ELF-1 (cell line): ENCODE measurements around the gene BAIAP2L2.

Experiments
- DNase-seq: peaks from one replicate; pipeline ENCODE4 v3.0.0-alpha.2; 2016; ENCODE audit warnings: low read depth, low spot score

Gene BAIAP2L2

DNA sequence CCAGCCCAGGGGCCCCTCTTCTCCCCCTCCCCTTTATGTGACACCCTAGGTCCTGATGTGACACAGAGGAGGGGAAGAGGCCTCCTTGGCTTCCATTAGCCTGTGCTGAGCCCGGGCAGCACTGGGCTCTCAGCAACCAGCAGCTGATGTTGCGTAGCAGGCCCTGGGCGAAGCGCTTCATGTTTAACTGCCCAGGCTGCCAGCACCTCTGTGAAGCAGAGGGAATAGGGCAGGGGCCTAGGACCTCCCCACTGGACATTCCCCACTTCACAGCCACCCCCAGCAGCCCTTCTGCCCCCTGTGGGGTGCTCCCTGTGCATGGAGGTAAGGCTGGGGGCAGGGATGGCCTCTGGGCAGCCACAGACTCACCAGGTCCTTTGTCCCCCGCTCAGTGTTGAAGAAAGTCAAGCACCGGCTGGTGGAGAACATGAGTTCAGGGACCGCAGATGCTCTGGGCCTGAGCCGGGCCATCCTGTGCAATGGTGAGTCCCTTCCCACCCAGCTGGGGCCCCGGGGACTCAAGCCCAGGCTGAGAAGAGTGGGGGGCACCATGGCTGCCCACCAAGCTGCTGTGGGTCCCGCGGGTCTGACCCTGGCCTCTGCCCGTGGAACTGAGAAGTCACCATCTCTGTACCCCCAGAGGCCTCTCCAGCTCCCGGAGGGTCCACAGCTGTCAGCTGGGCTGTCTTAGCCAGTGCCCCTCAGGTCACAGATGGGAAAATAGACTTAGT, 41.7 kb downstream of the BAIAP2L2 start:
- no peak for DNase-seq

DNA sequence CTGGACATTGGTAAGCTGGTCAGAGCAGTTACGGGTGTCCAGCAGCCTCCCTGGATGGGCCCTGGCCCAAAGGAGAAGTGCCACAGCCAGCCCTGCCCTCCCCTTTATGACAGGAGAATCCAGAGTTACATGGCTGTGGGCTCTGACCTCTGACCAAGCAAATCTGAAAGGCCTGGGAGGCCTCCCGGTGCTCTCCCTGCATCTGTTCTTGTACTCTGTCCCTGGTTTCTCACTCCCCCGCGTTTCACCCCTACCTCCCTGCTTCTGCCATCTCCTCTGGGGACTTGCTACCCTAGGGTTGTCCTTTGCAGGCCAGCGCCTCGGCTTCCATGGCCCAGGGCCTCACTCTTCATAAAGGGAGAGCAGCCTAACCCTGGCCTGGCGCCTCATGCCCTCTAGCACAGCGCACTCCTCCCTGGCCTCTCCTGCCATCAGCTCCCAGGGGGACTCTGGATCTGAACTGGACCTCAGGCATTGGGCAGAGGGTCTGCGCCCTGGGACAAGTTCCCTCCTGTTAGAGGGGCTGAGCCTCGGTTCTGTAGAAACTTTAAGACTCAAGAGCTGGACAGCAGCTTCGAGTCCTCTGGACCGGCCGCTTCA, 42.6 kb downstream of the BAIAP2L2 start:
- DNase-seq, result no peak

DNA sequence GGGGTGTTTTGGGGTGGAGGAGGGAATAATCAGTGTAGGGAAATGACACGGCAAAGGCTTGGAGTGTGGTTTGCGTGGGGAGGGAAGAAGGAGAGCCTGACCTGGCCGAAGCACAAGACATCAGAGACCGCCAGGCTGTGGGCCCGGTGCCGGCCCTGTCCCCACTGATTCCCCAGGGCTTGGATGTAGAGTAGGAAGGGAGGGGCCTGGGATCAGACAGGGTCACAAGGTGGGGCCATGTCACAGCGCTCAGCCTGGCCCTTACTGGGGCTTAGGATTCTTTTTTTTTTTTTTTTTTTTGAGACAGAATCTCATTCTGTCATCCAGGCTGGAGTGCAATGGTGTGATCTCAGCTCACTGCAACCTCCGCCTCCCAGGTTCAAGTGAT, 43.5 kb downstream of the BAIAP2L2 start:
- DNase-seq, result no peak

DNA sequence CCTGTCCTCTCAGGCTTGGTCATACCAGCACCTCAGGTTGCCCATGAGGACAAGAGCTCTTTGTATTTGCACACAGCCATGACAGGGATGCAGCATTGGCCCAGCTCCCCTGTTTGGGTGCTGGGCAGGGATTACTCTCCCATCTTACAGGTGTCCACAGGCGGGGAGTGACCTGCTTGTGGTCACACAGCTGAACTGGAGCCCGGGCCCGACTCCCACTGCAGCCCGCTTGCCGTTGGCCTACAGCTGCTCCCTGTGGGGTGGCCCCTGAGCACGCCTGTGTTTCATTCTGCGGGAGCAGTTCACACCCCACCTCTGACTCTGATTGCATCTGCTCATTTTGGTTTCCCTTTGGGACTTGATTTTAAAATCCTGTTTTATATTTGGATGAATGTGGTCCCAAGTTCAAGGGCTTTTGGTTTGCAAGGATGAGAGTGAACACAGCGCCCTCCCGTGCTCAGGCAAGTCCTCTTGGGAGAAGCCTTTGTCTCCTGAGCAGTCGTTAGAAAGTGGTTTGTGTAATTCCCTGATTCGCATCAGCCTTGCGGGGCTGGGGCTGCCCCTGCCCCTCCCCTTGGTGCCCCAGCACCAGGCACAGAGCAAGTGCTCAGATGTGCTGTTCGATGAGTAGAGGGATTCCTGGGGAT, 44.0 kb downstream of the BAIAP2L2 start:
- DNase-seq, result no peak

DNA sequence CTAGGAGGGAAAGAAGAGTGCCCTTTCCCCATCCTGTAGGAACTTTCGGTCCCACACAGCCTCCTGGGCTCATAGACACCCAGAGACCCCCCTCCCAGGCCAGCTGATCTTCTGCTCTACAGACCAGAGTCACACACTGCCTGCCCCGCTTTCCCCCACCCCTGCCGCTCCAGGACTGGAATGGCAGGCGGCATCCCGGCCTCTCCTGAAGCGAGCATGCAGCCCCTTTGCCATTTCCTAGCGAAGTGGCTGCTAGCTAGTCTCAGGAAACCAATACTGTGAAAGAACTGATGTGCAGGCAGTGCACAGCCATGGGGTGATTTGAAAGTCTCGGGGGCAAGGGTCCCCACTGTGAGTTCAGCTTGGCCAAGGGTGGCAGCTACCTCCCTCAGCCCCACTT, 44.9 kb downstream of the BAIAP2L2 start:
- no peak for DNase-seq

DNA sequence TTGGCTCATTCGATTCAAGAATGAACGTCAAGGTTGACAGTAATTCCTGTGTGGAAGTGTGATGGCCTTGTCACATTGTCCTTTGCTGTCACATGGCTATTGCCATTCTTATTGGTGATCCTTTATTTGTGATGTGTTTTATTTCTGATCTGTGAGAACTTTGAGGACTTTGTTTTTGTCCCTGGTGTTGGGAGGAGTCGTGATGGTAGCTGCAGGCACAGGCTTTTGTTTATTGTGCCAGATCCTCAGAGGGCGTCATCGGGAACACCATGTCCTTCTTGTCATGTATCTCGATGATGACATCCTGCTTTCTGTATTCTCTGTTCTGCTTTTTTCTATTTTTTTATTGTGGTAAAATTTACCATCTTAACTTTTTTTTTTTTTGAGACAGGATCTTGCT, 47.7 kb downstream of the BAIAP2L2 start:
- no peak for DNase-seq

DNA sequence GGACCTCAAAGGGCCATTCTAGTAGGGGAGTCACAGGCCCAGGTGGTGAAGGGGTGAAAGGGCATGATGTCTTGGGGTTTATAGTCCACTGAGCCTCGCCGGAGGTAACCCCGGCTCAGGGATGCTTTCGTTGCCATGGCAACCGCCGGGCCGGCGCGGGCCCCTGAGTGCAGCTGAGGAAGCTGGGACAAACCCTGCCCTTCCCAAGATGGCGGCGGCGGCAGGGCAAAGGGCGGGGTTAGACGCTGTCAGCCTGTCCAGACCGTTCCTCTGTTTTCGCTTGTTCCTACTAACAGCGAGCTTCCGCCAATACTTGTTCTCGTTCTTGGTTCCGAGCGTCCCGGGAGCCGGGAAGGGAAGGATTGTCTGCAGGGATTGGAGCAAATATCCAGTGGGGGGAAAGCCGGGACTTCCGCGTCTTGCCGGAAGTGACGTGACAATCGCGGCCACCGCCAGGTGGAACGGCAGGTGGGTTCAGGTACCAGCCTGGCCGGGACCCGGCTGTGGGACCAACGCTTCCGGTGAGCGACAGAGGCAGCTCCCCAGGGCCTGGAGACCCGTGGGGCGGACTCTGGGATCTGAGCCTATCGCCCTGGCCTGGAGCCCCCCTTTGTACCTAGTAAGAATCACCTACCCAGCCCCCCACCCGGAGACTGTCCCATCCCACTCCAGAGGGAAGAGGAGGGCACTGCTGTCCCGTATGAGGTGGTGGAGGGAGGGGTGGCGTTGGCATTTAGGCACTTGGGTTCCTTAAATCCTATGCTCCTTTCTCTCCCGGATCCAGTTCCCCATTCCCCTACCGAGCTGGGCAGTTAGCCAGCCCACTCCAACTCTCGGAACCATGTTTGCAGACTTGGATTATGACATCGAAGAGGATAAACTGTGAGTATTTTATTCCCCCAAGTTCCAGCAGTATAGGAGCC, 53.3 kb downstream of the BAIAP2L2 start, which contains the start of gene PICK1:
PICK1 (plus strand) TSS at position 436 of the 923 bp plus-strand sequence; CDS start at position 842, 406 bp downstream.
- peak; percentile 95 for DNase-seq

DNA sequence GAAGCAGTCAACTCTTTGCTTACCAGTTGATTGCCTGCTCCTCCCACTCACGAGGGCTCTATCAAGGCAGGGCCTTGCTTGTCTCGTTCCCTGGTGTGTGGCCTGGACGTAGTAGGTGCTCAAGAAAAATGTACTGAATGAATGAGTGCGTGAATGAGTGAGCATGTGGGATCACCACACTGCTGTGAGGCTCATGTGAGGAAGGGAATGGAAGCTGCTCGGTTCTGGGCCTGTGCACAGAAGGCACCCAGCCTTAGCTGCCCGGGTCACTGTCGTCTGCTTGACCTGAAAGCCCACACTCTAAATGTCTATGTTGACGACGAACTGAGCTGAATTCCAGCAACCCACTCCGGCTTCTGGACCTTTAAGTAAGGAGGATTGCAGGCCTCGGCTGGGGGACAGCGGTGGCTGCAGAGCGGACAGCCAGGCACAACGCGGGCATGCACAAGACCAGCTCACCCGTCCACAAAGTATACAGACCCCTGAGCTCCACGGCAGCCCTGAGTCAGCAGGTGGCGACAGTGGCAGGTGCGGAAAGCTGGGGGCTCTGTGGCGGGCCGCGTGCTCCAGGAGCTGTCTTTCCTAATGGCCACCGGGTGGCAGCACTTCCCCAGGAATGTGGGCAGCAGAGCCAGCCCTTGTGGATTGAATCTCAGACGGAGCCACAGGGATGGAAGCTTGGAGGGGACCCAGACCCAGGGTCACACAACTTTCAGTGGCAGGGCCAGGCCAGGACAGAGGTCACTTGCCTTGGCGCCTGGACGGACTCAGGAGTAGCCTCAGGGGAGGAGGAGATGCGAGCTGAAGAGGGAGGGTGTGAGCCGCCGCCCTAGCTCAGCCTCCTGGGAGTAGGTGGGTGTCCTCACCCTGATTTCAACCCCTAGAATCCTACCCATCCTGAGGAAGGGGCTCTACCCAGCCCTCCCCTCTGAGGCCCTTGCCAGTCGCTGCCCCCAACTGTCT, 58.3 kb downstream of the BAIAP2L2 start:
- DNase-seq, result peak; percentile 94

DNA sequence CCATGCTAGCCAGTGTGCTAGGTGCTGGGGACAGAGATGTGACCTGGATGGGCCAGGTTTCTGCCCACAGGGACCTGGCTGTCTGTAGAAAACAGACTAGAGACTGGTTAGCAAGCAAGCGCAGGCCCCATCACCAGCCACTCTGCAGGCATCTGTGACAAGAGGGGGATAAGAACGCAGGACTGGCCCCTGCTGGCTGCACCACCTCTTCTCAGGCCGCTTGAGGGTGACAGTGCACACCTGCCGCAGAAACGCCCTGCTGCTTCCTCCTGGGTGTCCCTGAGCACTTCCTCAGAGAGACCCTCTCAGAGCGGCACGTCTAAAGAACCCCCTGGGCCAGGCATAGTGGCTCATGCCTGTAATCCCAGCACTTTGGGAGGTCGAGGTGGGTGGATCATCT, 59.2 kb downstream of the BAIAP2L2 start:
- DNase-seq, result no peak

DNA sequence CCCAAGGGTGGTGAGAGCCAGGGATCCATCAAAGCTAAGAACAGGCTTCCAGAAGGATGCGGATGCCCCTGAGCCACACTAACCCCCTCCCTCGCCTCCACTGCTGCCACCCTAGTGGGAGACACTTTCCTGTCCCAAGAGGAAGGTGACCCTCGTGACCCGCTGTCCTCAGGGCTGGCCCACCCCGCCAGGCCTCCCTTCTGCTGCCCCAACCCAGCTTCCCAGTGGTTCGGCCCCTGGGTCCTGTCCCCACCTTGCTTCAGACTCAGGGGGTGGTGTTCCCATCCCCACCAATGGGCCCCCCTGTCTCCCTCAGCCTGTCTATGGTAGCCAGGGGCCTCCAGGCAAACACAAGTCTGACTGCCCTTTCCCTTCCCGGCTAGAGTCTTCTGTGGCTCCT, 59.8 kb downstream of the BAIAP2L2 start:
- DNase-seq, result no peak

DNA sequence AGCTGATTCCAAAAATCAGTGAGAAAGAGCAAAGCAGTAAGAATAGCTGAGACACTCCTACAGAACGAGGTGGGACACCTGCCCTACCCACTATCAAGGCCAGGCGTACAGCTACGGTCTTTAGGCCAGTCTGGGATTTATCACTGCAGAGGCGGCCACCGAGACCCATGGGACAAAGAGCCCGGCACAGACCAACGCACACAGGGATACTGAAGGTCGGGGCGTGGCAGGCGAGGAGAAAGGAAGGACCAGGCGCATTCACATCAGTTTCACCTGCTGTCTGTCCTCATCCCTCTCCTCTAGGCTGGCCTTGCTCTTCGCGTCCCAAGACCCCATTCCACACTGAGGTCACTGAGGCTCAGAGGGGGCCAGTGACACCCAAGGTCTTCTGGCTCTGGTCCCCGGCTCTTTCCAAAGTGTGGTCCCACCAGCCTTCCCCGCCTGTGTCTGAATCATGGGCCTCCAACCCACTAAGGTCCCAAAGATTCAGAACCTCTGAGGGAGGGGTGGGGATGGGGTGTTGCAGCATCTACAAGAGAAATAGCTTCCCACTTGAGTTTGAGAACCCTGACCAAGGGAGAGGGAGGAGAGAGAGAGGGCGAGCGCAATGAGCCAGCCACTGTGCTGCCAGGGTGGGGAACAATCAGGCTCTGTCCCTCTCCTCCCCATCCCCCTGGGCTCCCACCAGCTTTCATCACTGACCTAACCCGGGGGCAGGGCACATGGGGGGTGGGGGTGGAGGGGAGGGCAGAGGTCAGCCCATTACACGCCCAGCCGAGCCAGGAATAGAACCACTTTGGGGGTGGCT, 60.5 kb downstream of the BAIAP2L2 start:
- no peak for DNase-seq

DNA sequence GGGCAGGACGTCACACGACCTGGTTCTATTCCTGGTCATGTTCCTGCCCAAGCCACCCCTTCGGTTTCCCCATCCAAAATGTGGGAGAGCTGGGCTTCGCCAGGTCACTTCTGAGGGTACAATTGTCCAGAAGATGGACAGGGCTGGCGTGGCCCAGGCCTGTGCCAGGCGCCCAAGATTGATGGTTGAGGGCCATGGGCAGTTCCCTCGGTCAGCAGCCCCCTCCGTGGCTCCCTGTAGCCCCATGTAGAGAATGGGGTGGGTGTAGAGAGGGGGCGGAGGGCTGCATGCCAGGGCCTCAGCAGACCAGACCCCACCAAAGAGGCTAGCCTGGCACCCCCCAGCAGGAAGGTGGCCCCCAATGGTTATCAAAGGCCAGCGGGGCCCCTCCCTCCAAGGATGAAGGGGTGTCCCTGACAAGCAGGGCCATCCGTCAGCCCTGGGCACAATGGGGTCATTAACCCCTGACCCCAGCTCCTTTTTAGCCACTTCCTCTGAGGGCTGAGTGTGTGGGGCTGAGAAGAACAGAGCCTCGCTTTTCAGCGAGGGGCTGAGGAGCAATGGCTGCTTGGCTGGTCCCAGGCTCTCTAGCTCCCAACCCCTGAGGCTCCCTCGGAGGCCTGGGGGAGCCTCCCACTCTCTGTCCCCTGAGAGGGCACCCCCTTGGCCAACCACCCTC, 64.3 kb downstream of the BAIAP2L2 start:
- no peak for DNase-seq

DNA sequence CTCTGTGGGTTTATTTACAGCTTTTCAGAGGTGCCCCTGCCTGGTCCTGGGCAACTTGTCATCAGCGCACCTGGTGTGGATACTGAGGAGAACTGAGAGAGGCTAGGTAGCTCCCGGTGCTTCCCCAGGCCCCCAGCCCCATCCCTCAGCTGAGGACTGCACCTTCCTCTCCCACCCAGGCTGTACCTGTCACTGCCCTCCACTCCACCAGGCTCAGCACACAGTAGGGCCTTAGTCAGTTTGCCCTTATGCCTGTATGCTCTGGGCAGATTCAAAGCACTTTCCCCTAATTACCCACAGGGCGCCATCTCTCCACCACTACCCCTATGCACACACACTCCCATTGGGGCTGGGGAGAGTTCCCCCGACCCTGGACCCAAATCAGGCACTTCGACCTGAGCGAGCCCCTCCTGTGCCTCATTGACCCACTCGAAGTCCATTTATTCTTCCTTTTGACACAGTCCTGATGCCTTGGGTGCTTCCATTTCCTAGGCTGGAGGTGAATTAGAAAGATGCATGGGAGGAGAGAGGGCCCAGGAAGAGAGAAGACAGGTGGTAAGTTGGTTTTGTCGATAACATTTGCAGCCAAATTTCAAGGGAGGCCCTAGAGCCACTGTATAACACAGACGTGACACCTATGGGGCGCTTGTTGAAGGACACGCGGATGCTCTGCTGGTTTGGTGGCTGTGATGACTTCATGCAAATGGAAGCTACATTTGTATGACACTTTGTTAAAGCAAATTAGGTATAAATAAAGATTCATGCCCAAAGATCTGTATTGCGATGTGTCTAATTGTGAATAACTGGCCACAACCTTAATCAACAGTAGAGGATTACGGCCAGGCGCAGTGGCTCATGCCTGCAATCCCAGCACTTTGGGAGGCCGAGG, 67.1 kb downstream of the BAIAP2L2 start:
- DNase-seq, result no peak

DNA sequence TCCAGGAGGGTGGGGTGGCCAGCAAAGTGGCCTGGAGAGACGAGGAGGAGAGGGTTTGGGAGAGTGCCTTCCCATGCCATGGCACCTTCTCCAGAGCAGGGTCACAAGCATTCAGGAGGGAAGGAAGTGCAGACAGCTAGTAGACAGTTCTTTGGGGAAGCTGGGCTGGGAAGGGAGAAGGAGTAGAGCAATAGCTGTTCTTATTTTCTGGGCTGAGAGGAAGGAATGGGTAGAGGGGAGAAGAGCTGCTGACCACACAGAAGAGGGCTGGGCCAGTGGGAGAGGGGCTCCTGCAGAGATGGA, 68.0 kb downstream of the BAIAP2L2 start:
- no peak for DNase-seq

DNA sequence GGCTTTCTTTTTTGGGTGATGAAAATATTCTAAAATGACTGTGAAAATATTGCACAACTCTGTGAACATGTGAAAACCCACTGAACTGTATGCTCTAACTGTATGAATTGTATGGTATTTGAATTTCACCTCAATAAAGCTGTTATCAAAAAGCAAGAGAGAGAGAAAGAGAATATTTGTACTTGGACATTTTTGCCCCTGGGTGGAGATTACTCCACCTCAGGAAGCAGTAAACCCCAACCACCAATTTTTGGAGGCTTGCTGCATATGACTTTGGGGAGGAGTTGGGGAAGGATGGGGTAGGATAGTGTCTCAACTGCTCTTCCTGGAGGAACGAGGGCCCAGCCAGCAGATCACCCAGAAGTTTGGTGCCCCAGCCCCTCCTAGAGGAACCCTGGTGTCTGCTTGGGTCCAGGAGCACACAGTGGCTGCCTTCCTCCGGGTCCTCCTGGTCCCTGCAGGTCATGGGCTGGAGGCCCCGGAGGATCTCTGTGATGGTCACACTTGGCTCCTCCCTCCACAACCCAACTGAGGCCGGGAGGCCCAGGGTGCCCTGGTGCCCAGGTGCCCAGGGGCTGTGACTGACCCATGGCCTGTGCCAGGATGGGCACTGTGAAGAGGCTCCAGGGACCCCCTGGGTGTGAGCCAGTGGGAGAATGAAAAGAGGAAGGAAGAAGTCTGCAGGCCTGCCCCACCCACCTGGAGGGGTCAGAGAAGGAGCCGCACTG, 68.6 kb downstream of the BAIAP2L2 start:
- no peak for DNase-seq

DNA sequence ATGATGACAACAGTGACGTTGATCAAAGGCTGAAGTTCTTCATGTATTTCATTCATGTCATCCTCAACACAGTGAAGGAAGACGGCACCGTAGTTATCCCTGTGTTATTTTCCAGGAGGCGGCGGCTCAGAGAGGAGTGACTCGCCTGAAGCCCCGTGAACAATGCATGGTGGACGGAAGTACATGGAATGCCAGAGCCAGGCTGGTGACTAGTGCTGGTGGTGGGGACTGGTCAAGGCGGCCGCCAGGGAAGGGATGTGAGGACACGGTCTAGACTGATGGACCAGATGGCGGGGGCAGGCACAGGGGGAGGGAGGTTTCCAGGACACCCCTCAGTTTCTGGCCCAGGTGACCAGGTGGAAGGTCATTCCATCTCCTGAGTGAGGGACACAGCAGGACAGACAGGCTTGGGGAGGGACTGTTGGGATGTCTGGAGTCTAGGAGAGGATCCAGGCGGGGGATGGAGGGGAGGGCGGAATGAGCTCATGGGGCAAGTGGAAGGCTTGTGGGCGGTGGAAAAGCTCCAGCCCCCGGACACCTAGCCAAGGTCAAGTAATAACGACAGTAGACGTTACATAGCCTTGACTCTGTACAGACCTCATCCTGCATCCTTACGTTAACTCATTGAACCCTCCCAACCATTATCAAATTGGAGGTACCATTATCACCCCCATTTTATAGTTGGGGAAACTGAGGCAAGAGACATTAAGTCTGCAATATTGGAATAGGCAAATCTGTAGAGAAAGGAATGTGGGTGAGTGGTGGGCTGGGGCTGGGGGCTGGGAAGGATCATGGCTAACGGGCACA, 69.3 kb downstream of the BAIAP2L2 start:
- peak; percentile 25 for DNase-seq
